ENCODE data around the gene BCL7A. TPM values are rescaled to one million over a fixed set of nuclear protein-coding genes. Genes with fewer than 3 reads are reported as not detected.

The BCL7A gene
- polyA plus RNA-seq, 1 of the 3 experiments (the other 2 are of a cell fraction) = 34.0 TPM

- Histone ChIP-seq H3K9ac (peak overlapping the region; percentile 92), H3K27me3 (ENCODE audit: insufficient read depth) (no peaks in the 10 kb centered on the region), H4K20me1 (ENCODE audit: insufficient read depth) (peaks cover 30% of the 10 kb centered on the region), H3K27ac (ENCODE audit: low read depth in 2 of 2, low read length in 1 of 2) (peak overlapping the region; percentile 69 to 93), H3K79me2 (ENCODE audit: insufficient read depth) (peaks cover 83% of the 10 kb centered on the region), H3F3A (replicated peaks; ENCODE audit: insufficient read depth) (peaks cover 10% of the 10 kb centered on the region), H3K36me3 (replicated peaks in 1 of 2; ENCODE audit: control insufficient read depth in 1 of 2, insufficient read depth in 2 of 2, low read length in 1 of 2) (no peaks in the 10 kb centered on the region), H3K9me3 (0 out of 2 replicates have a peak, but pooled peaks cover 5% of the 10 kb centered on the region), H3K4me1 (ENCODE audit: control insufficient read depth in 1 of 2, insufficient read depth in 2 of 2, low read depth in 1 of 2, low read length in 1 of 2) (peaks cover 25% of the 10 kb centered on the region in 2 experiments; a peak in 2 of 4 replicates), H3K9me2 (no peaks in the 10 kb centered on the region), H2AFZ (ENCODE audit: low read depth) (no peak overlapping the region), H3K4me2 (peak overlapping the region; percentile 86), H3K4me3 (ENCODE audit: low read depth in 2 of 2, low read length in 1 of 2) (peak overlapping the region; percentile 66 to 86)
- 70% methylated on average over 13 of the region's 16 CpGs for WGBS (ENCODE audit: low lambda C conversion rate)
- no peak for DNase-seq
- CTCF ChIA-PET = interaction anchor here (0.8 to 2.6 kb wide), 5 partner anchors 25 to 230 kb away, joined by 3 to 16 read pairs (median 3); partner anchors contain the start of gene RHOF
- POLR2A ChIA-PET = interaction anchor here (1.2 kb wide), 1 partner anchor 221 kb away, joined by 4 read pairs; no protein-coding TSS in a partner anchor
- TF ChIP-seq ZBTB33 (IDR thresholded peaks at IDR 0.05; ENCODE audit: borderline replicate concordance, low read depth) = no peak
- no peak for TF ChIP-seq TEAD4 (IDR thresholded peaks at IDR 0.05; ENCODE audit: borderline replicate concordance, insufficient read depth)
- no peak for TF ChIP-seq REST (IDR thresholded peaks at IDR 0.05; ENCODE audit: low read depth, low read length)
- TF ChIP-seq FOXJ3 (CRISPR knock-in tag; IDR thresholded peaks at IDR 0.05) = no peak
- no peak for TF ChIP-seq MEF2A (IDR thresholded peaks at IDR 0.05; ENCODE audit: borderline replicate concordance, low read depth)
- no peak for TF ChIP-seq POLR2AphosphoS5 (IDR thresholded peaks at IDR 0.05; ENCODE audit: low read depth, low read length)
- TF ChIP-seq JUND (IDR thresholded peaks at IDR 0.05) = no peak
- TF ChIP-seq CHD2 (IDR thresholded peaks at IDR 0.05; ENCODE audit: low read length, partially characterized antibody) = no peak
- no peak for TF ChIP-seq RAD21 (IDR thresholded peaks at IDR 0.05; ENCODE audit: low read length)
- TF ChIP-seq SIN3A (IDR thresholded peaks at IDR 0.05; ENCODE audit: borderline replicate concordance, low read depth, low read length) = no peak
- no peak for TF ChIP-seq FOXM1 (IDR thresholded peaks at IDR 0.05; ENCODE audit: low read depth)
- TF ChIP-seq USF2 (IDR thresholded peaks at IDR 0.05; ENCODE audit: borderline replicate concordance, low read depth, low read length) = no peak
- no peak for TF ChIP-seq PBX3 (IDR thresholded peaks at IDR 0.05)
- TF ChIP-seq USF1 (IDR thresholded peaks at IDR 0.05; ENCODE audit: borderline replicate concordance, low read depth) = no peak
- no peak for TF ChIP-seq GABPA (IDR thresholded peaks at IDR 0.05; ENCODE audit: low read depth)
- TF ChIP-seq FOSL2 (IDR thresholded peaks at IDR 0.05; ENCODE audit: borderline replicate concordance, low read depth) = no peak
- no peak for TF ChIP-seq EZH2phosphoT487 (IDR thresholded peaks at IDR 0.05; ENCODE audit: borderline replicate concordance, low read depth)
These were observed 2.6 kb downstream of the BCL7A start for GRCh38 chr12:122024132-122024785.
